ENCODE measurements around the gene DGKI.

DGKI gene

DNA sequence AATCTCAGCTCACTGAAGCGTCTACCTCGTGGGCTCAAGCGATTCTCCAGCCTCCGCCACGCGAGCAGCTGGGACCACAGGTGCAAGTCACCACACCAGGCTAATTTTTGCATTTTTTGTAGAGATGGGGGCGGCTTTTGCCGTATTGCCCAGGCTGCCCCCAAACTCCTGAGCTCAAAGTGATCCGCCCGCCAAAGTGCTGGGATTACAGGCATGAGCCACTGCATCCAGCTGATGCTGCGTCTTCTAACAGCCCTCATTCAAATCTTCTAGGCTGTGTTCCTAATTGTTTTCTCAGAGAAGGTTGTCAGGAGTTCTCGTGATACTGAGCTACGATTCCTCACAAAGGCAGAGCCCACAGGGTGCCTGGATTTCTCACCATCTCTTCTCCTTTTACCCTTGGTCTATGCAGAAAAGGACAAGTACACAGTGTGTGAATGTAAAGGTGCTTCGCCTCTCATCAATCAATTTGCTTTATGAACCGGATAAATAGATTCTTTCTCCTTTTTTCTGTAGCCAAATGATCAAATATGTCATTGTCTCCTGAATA, 255.9 kb downstream of the DGKI start:
- no peak for DNase-seq (ENCODE audit: low read depth)
- TF ChIP-seq, protein P1, sequence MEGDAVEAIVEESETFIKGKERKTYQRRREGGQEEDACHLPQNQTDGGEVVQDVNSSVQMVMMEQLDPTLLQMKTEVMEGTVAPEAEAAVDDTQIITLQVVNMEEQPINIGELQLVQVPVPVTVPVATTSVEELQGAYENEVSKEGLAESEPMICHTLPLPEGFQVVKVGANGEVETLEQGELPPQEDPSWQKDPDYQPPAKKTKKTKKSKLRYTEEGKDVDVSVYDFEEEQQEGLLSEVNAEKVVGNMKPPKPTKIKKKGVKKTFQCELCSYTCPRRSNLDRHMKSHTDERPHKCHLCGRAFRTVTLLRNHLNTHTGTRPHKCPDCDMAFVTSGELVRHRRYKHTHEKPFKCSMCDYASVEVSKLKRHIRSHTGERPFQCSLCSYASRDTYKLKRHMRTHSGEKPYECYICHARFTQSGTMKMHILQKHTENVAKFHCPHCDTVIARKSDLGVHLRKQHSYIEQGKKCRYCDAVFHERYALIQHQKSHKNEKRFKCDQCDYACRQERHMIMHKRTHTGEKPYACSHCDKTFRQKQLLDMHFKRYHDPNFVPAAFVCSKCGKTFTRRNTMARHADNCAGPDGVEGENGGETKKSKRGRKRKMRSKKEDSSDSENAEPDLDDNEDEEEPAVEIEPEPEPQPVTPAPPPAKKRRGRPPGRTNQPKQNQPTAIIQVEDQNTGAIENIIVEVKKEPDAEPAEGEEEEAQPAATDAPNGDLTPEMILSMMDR (IDR thresholded peaks at IDR 0.05; ENCODE audit: control insufficient read depth, extremely low read depth, insufficient read depth) = no peak
- H3K4me3 ChIP-seq (ENCODE audit: low read depth, low read length) = no peak overlapping the region

DNA sequence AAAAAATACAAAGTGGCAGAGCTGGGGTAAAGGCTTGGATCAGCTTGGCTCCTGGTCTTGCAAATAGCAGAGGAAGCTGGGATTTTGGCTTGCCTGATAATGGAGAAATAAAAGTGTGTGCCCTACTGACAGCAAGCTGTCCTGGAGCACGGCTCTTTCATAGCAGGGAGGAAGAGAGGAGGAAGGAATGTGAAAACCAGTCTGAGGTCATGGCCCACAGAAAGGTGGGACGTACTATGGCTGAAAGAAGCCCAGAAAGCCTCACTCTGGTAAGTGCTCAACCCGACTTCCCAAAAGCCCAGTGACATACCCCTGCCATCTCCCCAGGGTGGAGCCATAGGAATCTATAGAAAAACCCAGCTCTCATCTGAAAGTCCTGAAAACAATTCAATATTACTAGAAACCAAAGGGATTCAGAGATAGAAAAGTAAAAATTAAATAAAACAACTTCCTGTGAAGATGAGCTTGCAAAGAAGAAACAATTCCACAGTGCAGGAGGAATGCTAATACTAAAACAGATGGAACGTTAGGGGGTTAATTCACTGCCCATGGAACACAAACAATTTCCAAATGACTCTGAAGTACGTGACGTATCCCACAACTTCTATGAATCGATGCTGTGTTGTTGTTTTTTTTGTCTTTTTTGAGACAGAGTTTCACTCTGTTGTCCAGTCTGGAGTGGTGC, 256.6 kb downstream of the DGKI start:
- TF ChIP-seq, protein P1 (IDR thresholded peaks at IDR 0.05; ENCODE audit: control insufficient read depth, extremely low read depth, insufficient read depth) = no peak
- H3K4me3 ChIP-seq (ENCODE audit: low read depth, low read length) = no peak overlapping the region
- no peak for DNase-seq (ENCODE audit: low read depth)

DNA sequence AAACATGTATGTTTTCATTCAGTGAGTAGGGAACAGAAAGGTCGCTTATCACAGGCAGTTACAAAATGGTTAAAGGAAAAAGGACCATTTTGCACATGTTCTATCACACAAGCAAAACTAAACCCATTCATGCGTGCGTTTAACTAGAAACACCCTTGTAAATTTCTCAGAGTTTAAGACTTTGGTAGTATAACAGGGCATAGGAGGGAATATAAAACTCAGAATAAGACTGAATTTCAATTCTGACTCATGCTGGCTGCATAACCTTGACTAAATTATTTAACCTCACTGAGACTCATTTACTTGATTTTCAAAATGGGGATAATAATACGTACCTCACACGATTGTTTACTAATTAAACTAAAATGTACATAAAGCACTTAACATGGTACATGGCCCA, 259.4 kb downstream of the DGKI start:
- no peak for DNase-seq (ENCODE audit: low read depth)
- TF ChIP-seq, protein P1 (IDR thresholded peaks at IDR 0.05; ENCODE audit: control insufficient read depth, extremely low read depth, insufficient read depth) = no peak
- no peak overlapping the region for H3K4me3 ChIP-seq (ENCODE audit: low read depth, low read length)

DNA sequence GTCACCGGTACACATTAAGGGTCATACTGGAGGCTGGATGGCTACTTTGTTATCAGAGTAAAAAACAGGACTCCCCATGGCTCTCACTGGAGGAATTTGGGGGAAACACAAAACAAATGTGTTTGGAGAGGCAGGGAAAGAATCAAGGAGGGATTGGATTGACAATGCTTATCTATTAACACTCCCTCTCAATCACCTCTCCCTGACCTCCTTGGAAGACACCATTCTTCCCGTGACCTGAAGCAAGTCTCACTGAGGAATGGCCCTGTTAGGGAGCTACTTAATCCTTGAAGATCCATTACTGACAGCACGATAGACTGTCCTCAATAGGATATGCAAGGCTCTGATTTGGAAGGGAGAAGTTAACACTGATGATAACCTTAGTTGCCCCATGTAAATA, 261.2 kb downstream of the DGKI start:
- TF ChIP-seq, protein P1 (IDR thresholded peaks at IDR 0.05; ENCODE audit: control insufficient read depth, extremely low read depth, insufficient read depth) = no peak
- DNase-seq (ENCODE audit: low read depth) = no peak

DNA sequence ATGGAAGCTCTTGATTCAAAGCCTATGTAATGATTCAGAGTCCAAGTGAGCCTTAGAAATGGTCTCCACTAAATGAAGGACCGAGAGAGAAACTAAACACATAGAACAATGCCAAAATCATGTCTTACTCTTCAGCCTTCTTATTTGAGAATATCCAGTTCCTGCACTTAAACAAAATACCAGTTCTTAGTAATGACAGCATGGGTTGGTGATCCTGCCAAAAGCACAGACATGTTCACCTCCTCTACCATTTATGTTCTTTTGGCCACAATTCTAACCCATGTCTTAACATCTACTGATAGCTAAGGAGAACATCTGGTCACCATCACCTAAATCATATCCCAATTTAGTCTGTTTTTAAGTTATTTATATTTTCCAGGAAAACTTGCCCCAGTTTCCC, 263.6 kb downstream of the DGKI start:
- H3K4me3 ChIP-seq (ENCODE audit: low read depth, low read length) = no peak overlapping the region
- no peak for DNase-seq (ENCODE audit: low read depth)
- TF ChIP-seq, protein P1 (IDR thresholded peaks at IDR 0.05; ENCODE audit: control insufficient read depth, extremely low read depth, insufficient read depth) = no peak

More for the DNA sequence above, 261.2 kb downstream of the DGKI start:
- no peak overlapping the region for H3K4me3 ChIP-seq (ENCODE audit: low read depth, low read length)

DNA sequence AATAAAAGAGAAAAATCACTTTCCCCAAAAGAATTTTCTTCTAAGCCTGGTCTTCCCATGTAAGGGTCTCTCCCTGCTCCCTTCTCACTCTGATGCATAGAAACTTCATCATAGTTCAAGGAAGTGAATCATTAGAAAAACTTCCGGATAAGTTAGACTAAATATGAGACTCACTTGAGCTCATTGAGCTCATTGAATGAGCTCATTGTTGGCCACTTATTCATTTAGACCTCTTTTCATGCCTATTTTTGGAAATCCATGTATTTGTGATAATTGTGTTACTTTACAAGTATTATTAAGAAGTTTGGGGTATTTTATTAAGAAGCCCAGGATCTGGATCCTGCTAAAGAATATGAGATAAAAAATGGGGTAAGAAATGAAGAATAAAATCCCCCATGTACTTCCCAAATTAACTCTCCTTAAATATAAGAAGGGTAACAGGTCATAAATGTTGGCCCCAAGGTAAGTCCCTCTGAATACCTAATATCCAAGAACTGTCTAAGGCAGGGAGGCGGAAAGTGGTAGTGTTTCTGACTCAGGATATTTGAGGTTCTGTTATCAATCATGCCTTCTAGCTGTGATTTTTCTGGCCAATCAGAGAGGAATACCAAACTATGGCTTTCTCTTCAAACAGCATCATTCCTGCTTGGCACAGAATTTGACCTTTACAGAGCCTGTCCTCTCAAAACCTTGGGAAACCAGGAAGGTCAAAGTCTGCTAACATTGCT, 266.7 kb downstream of the DGKI start:
- TF ChIP-seq, protein P1 (IDR thresholded peaks at IDR 0.05; ENCODE audit: control insufficient read depth, extremely low read depth, insufficient read depth) = no peak
- no peak for DNase-seq (ENCODE audit: low read depth)
- no peak overlapping the region for H3K4me3 ChIP-seq (ENCODE audit: low read depth, low read length)
